GM18498 (cell line): ENCODE results near the gene SF3B1.
"Not testable (repeated sequence)": the region's sequence is repeated elsewhere in the genome, so short reads cannot be mapped to it uniquely, and the experiment has no call there.

Experiments used
- ATAC-seq: cut with Tn5 transposase; IDR thresholded peaks from one replicate; pipeline ENCODE4 v1.9.1; 2021; ENCODE audit warnings: mild to moderate bottlenecking, moderate library complexity; ENCODE audit not compliant: unreplicated experiment

SF3B1 gene

GRCh38 chr2:197379308-197379917 lies 55.4 kb downstream of the SF3B1 start:
- ATAC-seq, result not testable (repeated sequence)

- ATAC-seq, result peak; percentile 57
Observed at GRCh38 chr2:197378494-197379307, 56.1 kb downstream of the SF3B1 start.

DNA sequence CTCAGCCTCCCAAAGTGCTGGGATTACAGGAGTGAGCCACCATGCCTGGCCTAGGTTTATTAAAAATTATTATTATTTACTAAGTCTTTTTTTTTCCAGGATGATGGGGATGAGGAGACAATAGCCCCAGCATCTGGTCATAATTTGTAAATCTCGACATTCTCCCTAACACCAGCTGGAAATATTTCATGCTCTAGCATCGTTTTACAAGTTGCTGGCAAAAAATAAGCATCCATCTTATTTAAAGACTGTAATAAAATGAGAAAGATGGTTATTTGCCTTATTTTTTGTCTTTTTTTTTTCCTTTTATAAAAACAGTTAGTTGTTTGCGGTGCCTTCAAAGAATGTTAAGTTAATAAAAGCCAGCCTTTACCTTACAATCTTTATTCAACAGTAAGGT lies 56.7 kb downstream of the SF3B1 start:
- no peak for ATAC-seq

DNA sequence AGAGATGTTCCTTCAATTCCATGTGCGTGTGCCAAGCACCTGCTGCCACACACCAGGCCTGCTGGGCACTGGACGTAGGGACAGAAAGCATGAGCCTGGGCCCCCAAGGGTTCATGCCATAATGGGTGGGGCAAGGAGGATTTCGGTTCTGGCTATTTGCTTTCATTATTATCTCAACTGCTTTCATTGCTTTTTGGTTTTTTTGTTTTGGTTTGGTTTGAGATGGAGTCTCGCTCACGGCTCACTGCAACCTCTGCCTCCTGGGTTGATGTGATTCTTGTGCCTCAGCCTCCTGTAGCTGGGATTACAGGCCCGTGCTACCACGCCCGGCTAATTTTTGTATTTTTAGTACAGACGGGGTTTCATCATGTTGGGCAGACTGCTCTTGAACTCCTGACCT lies 57.2 kb downstream of the SF3B1 start:
- no peak for ATAC-seq

DNA sequence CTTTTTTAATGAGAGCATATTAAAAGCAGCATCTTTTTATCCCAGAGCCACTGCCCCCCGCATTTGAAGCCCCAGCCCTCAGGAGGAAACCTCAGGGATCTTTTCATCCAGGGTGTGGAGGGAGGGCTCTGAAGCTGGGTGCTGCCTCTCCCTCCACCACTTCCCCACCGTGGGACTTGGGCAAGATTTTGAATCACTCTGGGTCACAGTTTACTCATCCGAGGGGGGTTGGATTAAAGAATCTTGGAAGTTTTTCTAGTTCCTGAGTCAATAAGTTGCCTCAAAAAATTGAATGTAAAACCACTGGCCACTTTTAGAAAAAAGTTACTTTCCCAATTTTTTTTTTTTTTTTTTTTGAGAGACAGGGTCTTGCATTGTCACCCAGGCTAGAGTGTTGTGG lies 62.2 kb downstream of the SF3B1 start:
- ATAC-seq, result no peak

DNA sequence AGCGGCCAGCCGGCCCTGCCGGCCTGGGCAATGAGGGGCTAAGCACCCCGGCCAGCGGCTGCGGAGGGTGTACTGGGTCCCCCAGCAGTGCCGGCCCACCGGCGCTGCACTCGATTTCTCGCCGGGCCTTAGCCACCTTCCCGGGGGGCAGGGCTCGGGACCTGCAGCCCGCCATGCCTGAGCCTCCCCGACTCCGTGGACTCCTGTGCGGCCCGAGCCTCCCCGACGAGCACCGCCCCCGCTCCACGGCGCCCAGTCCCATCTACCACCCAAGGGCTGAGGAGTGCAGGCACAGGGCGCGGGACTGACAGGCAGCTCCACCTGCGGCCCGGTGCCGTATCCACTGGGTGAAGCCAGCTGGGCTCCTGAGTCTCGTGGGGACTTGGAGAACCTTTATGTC lies 64.2 kb downstream of the SF3B1 start:
- not testable (repeated sequence) for ATAC-seq

DNA sequence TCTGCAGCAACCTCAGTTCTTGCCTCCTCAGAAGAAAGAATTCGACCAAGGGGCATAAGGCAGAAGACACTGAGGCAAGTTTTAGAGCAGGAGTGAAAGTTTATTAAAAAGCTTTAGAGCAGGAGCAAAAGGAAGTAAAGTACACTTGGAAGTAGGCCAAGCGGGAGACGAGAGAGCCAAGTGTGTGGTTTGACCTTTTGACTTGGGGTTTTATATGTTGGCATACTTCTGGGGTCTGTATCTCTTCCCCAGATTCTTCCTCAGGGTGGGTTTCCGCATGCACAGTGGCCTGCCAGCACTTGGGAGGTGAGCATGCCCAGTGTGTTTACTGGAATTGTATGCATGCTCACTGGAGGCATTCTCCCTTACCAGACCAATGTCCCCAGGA lies 64.9 kb downstream of the SF3B1 start:
- no peak for ATAC-seq

- ATAC-seq, result no peak
Observed at GRCh38 chr2:197369228-197369932, 65.4 kb downstream of the SF3B1 start.

DNA sequence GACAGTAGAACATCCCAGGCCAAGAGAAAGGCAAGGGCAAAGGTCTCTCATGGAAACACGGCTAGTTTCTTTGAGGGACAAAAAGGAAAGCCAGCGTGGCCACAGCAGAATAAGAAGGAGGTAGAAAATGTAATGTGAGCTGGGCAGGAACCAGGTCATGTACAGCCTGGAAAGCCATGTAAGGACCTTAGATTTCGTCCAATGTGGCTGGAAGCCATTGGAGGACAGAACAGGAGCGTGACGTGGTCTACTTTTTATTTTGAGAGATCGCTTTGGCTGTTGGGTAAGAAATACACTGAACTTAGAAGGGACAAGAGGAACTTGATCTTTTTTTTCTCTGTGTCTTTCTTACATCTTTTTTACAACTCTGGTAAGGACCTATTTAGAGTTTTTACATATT lies 66.4 kb downstream of the SF3B1 start:
- no peak for ATAC-seq

- ATAC-seq, result no peak
Observed at GRCh38 chr2:197363998-197364397, 70.8 kb downstream of the SF3B1 start.

GRCh38 chr2:197360744-197361156 lies 74.1 kb downstream of the SF3B1 start:
- no peak for ATAC-seq

DNA sequence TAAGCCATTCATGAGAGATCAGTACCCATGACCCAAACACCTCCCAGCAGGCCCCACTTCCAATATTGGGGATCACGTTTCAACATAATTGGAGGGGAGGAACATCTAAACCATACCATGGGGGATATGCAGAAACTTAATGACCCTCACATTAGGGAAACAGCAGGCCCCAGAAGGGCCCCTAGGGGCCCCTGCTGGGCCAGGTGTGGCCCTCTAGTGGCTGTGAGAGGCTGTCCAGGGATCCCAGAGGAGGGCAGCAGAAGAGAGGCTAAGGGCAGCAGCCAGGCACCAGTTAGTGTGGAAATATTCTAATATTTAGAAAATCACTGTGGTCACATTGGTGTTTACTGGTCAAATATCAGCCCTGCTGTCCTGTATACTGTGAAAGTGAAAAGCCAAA lies 75.0 kb downstream of the SF3B1 start:
- ATAC-seq, result no peak

- no peak for ATAC-seq
Observed at GRCh38 chr2:197358931-197359330, 75.9 kb downstream of the SF3B1 start.

- ATAC-seq, result no peak
Observed at GRCh38 chr2:197357986-197358385, 76.8 kb downstream of the SF3B1 start.

DNA sequence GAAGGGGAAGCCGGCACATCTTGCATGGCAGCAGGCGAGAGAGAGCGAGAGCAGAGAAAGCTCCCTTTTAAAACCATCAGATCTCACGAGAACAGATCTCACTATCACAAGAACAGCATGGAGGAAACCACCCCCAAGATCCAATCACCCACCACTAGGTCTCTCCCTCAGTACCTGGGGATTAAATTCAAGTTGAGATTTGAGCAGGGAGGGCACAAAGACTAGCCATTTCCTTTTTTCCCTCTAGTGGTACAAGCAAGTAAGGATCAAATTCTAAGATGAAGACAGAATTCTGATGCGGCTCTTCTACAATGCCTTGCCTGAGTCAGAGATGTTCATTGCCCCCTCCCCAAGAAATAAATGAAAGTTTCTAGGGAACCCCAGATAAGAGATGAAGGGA lies 78.7 kb downstream of the SF3B1 start:
- ATAC-seq, result no peak

- ATAC-seq, result no peak
Observed at GRCh38 chr2:197354169-197354558, 80.7 kb downstream of the SF3B1 start.

GRCh38 chr2:197353393-197354168 lies 81.2 kb downstream of the SF3B1 start:
- no peak for ATAC-seq

DNA sequence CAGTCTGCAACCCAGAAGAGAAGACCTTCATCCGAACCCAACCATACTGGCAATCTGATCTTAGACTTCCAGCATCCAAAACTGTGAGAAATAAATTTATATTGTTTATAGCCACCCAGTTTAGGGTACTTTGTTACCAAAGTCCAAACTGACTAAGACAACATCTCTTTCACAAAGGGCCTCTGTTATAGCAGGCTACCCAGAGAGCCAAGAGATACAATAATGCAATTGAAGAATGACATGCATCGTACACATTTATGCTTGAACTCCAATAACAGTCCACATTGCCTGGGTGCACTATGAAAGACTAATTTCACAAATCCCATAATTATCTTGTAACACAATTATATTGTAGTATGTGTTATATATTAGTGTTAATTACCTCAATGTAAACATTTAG lies 85.1 kb downstream of the SF3B1 start:
- no peak for ATAC-seq

GRCh38 chr2:197348721-197349360 lies 86.0 kb downstream of the SF3B1 start:
- no peak for ATAC-seq

DNA sequence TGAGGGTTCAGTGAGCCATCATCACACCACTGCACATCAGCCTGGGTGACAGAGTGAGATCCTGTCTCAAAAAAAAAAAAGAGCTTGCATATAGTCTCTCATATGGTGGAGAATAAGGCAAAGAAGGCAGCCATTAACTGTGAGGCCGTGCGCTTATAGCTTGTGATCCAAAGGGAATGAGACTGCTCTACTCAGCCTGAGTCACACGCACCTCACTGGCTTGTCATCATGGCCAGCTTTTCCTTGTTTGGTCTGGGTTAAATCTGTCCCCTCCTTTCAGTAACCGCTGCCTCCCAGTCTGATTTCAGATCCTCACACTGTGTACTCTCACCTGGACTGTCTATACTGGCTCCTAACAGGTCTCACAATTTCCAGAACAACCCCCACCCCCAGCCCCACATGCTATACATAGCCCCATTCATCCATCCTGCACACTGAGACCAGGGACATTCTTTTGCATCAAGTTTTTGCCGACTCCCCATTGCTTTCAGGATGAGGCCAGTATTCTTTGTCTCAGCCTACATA lies 88.9 kb downstream of the SF3B1 start:
- ATAC-seq, result no peak
